Stomach (tissue), 4 donors: ENCODE data around the gene SEMA3A.

Source experiments
- EP300 ChIP-seq: sonication (generic); formaldehyde crosslinking; IDR thresholded peaks from one replicate; pipeline ENCODE4 v1.6.1; 2017; ENCODE audit warnings: antibody characterized with exemption
- POLR2A ChIP-seq, 4 donors: fragments of 450-650 bp; IDR thresholded peaks; one replicate each; pipeline ENCODE4 v1.6.1; 2016; ENCODE audit warnings: antibody characterized with exemption in 4 of 4, control low read depth in 2 of 4, mild to moderate bottlenecking in 1 of 4, moderate library complexity in 1 of 4
- POLR2AphosphoS5 ChIP-seq, 3 donors: sonication (generic); formaldehyde crosslinking; IDR thresholded peaks; one replicate each; pipeline ENCODE4 v1.6.1; 2016; ENCODE audit warnings: antibody characterized with exemption in 3 of 3
- TF ChIP-seq, protein P1 (sequence below), 7 experiments: fragments of 450-650 bp in 4 of 7; fragments of 200-600 bp in 3 of 7; sonication (generic) in 3 of 7; IDR thresholded peaks; one replicate each; pipeline ENCODE4 v1.5.1; 2016 to 2019; ENCODE audit warnings: antibody characterized with exemption in 7 of 7, control low read depth in 2 of 7, mild to moderate bottlenecking in 1 of 7

DNA sequence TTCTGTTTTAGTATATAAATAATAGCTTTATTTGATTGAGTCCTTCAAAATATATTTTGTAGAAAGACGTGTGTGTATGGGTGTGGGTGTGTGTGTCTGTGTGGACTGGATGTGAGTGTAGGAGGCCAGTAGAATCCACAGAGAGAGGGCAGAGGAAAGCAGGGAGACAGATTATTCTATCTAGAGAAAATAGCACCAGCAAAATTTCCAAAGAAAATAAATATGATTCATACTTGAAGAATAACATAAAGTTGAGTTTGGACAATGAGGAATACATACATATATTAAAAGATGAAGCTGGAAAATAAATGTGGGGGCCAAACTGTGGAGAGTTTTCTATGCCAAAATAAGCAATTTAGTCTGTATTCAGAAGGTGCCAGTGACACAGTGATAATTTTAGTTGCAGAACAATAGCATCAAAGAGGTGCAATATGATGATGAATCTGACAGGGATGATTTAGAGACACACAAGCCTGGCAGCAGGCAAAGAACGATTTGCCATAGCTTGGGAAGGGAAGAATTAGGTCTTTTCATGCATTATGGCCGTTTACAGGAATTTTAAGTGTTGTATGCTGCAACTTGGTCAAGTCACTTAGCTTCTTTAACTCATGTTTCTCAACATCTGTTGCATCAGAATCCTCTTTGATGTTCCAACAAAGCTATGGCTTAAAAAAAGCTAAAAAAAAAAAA is 121.3 kb downstream of the SEMA3A start:
- TF ChIP-seq, protein P1, sequence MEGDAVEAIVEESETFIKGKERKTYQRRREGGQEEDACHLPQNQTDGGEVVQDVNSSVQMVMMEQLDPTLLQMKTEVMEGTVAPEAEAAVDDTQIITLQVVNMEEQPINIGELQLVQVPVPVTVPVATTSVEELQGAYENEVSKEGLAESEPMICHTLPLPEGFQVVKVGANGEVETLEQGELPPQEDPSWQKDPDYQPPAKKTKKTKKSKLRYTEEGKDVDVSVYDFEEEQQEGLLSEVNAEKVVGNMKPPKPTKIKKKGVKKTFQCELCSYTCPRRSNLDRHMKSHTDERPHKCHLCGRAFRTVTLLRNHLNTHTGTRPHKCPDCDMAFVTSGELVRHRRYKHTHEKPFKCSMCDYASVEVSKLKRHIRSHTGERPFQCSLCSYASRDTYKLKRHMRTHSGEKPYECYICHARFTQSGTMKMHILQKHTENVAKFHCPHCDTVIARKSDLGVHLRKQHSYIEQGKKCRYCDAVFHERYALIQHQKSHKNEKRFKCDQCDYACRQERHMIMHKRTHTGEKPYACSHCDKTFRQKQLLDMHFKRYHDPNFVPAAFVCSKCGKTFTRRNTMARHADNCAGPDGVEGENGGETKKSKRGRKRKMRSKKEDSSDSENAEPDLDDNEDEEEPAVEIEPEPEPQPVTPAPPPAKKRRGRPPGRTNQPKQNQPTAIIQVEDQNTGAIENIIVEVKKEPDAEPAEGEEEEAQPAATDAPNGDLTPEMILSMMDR (IDR thresholded peaks at IDR 0.05): no peak
- no peak for TF ChIP-seq POLR2AphosphoS5 (IDR thresholded peaks at IDR 0.05)
- no peak for TF ChIP-seq POLR2A (IDR thresholded peaks at IDR 0.05)
- no peak for TF ChIP-seq EP300
